ENCODE data around the gene MAP3K1. TPM values are rescaled to one million over a fixed set of nuclear protein-coding genes. Genes with fewer than 3 reads are reported as not detected.
"Not testable (repeated sequence)": the region's sequence is repeated elsewhere in the genome, so short reads cannot be mapped to it uniquely, and the experiment has no call there.

MAP3K1 gene
- total RNA-seq, 1 experiment from 2014 or later = 26.1 TPM

DNA sequence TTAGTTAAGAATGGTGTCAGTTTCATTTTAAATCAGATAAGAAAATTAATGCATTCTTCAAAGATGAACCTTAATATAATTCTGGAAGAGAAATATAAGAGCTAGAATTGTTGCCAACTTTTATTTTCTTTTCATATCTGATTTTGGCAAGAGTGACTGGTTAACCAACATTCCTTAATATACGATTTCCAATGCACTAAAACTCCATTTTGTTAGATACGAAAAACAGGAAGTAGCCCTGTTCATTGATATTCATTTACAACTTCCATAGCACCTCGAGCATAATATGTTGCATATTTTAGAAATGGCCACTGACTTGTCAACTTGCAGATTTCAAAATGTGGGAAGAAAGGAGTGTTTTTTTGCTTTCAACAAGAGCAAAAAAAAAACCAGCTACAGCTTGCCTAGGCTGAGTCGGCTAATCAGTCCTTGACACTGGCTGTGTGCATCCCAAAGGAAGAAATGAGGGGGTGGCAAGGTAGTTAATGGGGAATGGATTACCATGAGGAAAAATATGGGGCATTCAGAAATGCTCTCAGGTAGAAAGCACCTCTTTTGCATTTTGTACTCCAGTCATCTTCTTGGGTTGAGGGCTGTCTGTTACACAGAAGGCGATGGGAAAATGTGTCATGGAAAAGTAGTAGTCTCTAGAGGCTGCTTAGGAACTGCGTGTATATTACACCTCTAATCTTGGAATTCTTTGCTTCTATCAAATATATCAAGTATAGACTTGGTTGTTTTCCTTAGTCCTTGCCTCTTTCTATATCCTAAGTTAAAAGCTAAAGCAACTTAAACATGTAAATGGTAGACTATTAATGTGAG is 3.9 kb downstream of the MAP3K1 start:
- no peaks in the 10 kb centered on the region for H3K27me3 ChIP-seq (ENCODE audit: insufficient read depth, low read depth)
- BruUV-seq (replicated peaks) = no TSS peak
- CTCF ChIA-PET = no interaction called here
- peaks cover 84% of the 10 kb centered on the region for H3K79me2 ChIP-seq (ENCODE audit: low read depth)
- peak overlapping the region; percentile 74 for H3K27ac ChIP-seq
- peaks cover 34% of the 10 kb centered on the region for H3K4me1 ChIP-seq (replicated peaks; ENCODE audit: insufficient read depth)
- no peak for TF ChIP-seq EZH2 (IDR thresholded peaks at IDR 0.05; ENCODE audit: low read depth)
- TF ChIP-seq, protein P1, sequence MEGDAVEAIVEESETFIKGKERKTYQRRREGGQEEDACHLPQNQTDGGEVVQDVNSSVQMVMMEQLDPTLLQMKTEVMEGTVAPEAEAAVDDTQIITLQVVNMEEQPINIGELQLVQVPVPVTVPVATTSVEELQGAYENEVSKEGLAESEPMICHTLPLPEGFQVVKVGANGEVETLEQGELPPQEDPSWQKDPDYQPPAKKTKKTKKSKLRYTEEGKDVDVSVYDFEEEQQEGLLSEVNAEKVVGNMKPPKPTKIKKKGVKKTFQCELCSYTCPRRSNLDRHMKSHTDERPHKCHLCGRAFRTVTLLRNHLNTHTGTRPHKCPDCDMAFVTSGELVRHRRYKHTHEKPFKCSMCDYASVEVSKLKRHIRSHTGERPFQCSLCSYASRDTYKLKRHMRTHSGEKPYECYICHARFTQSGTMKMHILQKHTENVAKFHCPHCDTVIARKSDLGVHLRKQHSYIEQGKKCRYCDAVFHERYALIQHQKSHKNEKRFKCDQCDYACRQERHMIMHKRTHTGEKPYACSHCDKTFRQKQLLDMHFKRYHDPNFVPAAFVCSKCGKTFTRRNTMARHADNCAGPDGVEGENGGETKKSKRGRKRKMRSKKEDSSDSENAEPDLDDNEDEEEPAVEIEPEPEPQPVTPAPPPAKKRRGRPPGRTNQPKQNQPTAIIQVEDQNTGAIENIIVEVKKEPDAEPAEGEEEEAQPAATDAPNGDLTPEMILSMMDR (conservative IDR thresholded peaks at IDR 0.05) = no peak
- peak in 1 of 2 experiments; percentile 86 for DNase-seq
- H3K36me3 ChIP-seq (ENCODE audit: low read depth) = peaks cover 9% of the 10 kb centered on the region; the same call in 1 of the 2 replicates
- H3K4me2 ChIP-seq = peak overlapping the region; percentile 92
- intact Hi-C loops (cut with micrococcal nuclease; ENCODE audit: unreplicated experiment) = loop anchor here (5.0 kb wide), 5 partner anchors 152 to 607 kb away; no protein-coding TSS in a partner anchor
- no peak overlapping the region for H2AFZ ChIP-seq
- POLR2A ChIA-PET (ENCODE audit: unreplicated experiment) = interaction anchor here (0.7 kb wide), 1 partner anchor 33 kb away, joined by 4 read pairs; no protein-coding TSS in a partner anchor
- peak overlapping the region; percentile 56 for H3K4me3 ChIP-seq
- no peaks in the 10 kb centered on the region for H3K9me3 ChIP-seq (ENCODE audit: insufficient read depth, low read depth)
- H3K9me2 ChIP-seq (ENCODE audit: insufficient read depth) = no peaks in the 10 kb centered on the region
- H3F3A ChIP-seq (ENCODE audit: insufficient read depth, low read depth) = peaks cover 25% of the 10 kb centered on the region
- H4K20me1 ChIP-seq (ENCODE audit: insufficient read depth) = peaks cover 7% of the 10 kb centered on the region; the same call in 1 of the 2 replicates

GRCh38 chr5:56821868-56822267 is 6.5 kb downstream of the MAP3K1 start:
- H3K4me3 ChIP-seq; H3K9me3 ChIP-seq (ENCODE audit: insufficient read depth, low read depth); H2AFZ ChIP-seq; intact Hi-C loops (cut with micrococcal nuclease; ENCODE audit: unreplicated experiment); BruUV-seq (replicated peaks); H4K20me1 ChIP-seq (ENCODE audit: insufficient read depth); H3K36me3 ChIP-seq (ENCODE audit: low read depth); POLR2A ChIA-PET (ENCODE audit: unreplicated experiment); H3K9me2 ChIP-seq (ENCODE audit: insufficient read depth); DNase-seq; H3K27ac ChIP-seq; H3K27me3 ChIP-seq (ENCODE audit: insufficient read depth, low read depth); CTCF ChIA-PET; H3K4me2 ChIP-seq: not testable (repeated sequence)
- Histone ChIP-seq H3F3A (ENCODE audit: insufficient read depth, low read depth) (peaks cover 25% of the 10 kb centered on the region; the same call in 1 of the 2 replicates), H3K79me2 (ENCODE audit: low read depth) (peaks cover 100% of the 10 kb centered on the region), H3K4me1 (replicated peaks; ENCODE audit: insufficient read depth) (peaks cover 34% of the 10 kb centered on the region)

- Histone ChIP-seq H2AFZ (no peak overlapping the region), H3F3A (ENCODE audit: insufficient read depth, low read depth) (peaks cover 29% of the 10 kb centered on the region; the same call in 1 of the 2 replicates), H3K4me2 (no peak overlapping the region), H3K4me3 (no peak overlapping the region), H4K20me1 (ENCODE audit: insufficient read depth) (no peaks in the 10 kb centered on the region), H3K9me2 (ENCODE audit: insufficient read depth) (no peaks in the 10 kb centered on the region), H3K36me3 (ENCODE audit: low read depth) (peaks cover 9% of the 10 kb centered on the region; the same call in 1 of the 2 replicates), H3K27me3 (ENCODE audit: insufficient read depth, low read depth) (no peaks in the 10 kb centered on the region), H3K4me1 (replicated peaks; ENCODE audit: insufficient read depth) (peaks cover 26% of the 10 kb centered on the region), H3K79me2 (ENCODE audit: low read depth) (peaks cover 100% of the 10 kb centered on the region), H3K9me3 (ENCODE audit: insufficient read depth, low read depth) (no peaks in the 10 kb centered on the region), H3K27ac (peak overlapping the region; percentile 15; the same call in 1 of the 2 replicates)
- TF ChIP-seq, protein P1 (conservative IDR thresholded peaks at IDR 0.05) = no peak
- TF ChIP-seq EZH2 (IDR thresholded peaks at IDR 0.05; ENCODE audit: low read depth) = no peak
- ChIA-PET POLR2A (ENCODE audit: unreplicated experiment) (no interaction called here), CTCF (no interaction called here)
- BruUV-seq (replicated peaks) = no TSS peak
- intact Hi-C loops (cut with micrococcal nuclease; ENCODE audit: unreplicated experiment) = no loop called here
- peak in 1 of 2 experiments; percentile 20 for DNase-seq
These were observed 7.6 kb downstream of the MAP3K1 start for GRCh38 chr5:56822981-56823380.
